ENCODE data around the gene AP3D1.
A peak's percentile ranks its signal among the peaks of the same experiment; 100 is the strongest.

Gene AP3D1

GRCh38 chr19:2060884-2061494 lies 90.4 kb downstream of the AP3D1 start:
- Histone ChIP-seq H3K9ac (peak overlapping the region; percentile 90), H3K36me3 (ENCODE audit: insufficient read depth) (no peaks in the 10 kb centered on the region), H3K4me3 (IDR thresholded peaks at IDR 0.05; ENCODE audit: insufficient read depth, low read depth, low read length) (no peak overlapping the region), H3K4me2 (peak overlapping the region; percentile 97), H3K79me2 (ENCODE audit: insufficient read depth, low read depth) (no peaks in the 10 kb centered on the region), H2AFZ (ENCODE audit: low read depth) (peak overlapping the region; percentile 64), H3K27ac (peak overlapping the region; percentile 95), H3K4me1 (ENCODE audit: low read depth, poor library complexity, severe bottlenecking) (peaks cover 27% of the 10 kb centered on the region), H3K27me3 (ENCODE audit: insufficient read depth, low read depth) (no peaks in the 10 kb centered on the region), H4K20me1 (ENCODE audit: insufficient read depth) (no peaks in the 10 kb centered on the region)
- no peak for TF ChIP-seq CTCF (conservative IDR thresholded peaks at IDR 0.05; ENCODE audit: low read depth, low read length)

GRCh38 chr19:2059422-2060201 lies 91.8 kb downstream of the AP3D1 start:
- H3K4me1 ChIP-seq (ENCODE audit: low read depth, poor library complexity, severe bottlenecking): peaks cover 27% of the 10 kb centered on the region
- H3K36me3 ChIP-seq (ENCODE audit: insufficient read depth): no peaks in the 10 kb centered on the region
- H3K27me3 ChIP-seq (ENCODE audit: insufficient read depth, low read depth): no peaks in the 10 kb centered on the region
- no peaks in the 10 kb centered on the region for H4K20me1 ChIP-seq (ENCODE audit: insufficient read depth)
- peak overlapping the region; percentile 95; the same call in 1 of the 2 replicates for H3K27ac ChIP-seq
- no peak overlapping the region for H2AFZ ChIP-seq (ENCODE audit: low read depth)
- H3K9ac ChIP-seq: peak overlapping the region; percentile 90; the same call in 1 of the 2 replicates
- peak overlapping the region; percentile 97 for H3K4me2 ChIP-seq
- H3K79me2 ChIP-seq (ENCODE audit: insufficient read depth, low read depth): no peaks in the 10 kb centered on the region
- H3K4me3 ChIP-seq (IDR thresholded peaks at IDR 0.05; ENCODE audit: insufficient read depth, low read depth, low read length): no peak overlapping the region
- TF ChIP-seq CTCF (conservative IDR thresholded peaks at IDR 0.05; ENCODE audit: low read depth, low read length): no peak

GRCh38 chr19:2058570-2059421 lies 92.6 kb downstream of the AP3D1 start:
- no peak overlapping the region for H3K4me2 ChIP-seq
- no peaks in the 10 kb centered on the region for H4K20me1 ChIP-seq (ENCODE audit: insufficient read depth)
- H3K27ac ChIP-seq: no peak overlapping the region
- H3K79me2 ChIP-seq (ENCODE audit: insufficient read depth, low read depth): no peaks in the 10 kb centered on the region
- no peaks in the 10 kb centered on the region for H3K36me3 ChIP-seq (ENCODE audit: insufficient read depth)
- no peak overlapping the region for H2AFZ ChIP-seq (ENCODE audit: low read depth)
- H3K4me1 ChIP-seq (ENCODE audit: low read depth, poor library complexity, severe bottlenecking): peaks cover 27% of the 10 kb centered on the region
- no peak overlapping the region for H3K4me3 ChIP-seq (IDR thresholded peaks at IDR 0.05; ENCODE audit: insufficient read depth, low read depth, low read length)
- TF ChIP-seq CTCF (conservative IDR thresholded peaks at IDR 0.05; ENCODE audit: low read depth, low read length): no peak
- no peak overlapping the region for H3K9ac ChIP-seq
- H3K27me3 ChIP-seq (ENCODE audit: insufficient read depth, low read depth): no peaks in the 10 kb centered on the region
